ENCODE results near the gene ADGRD1.
"Not testable (repeated sequence)": the region's sequence is repeated elsewhere in the genome, so short reads cannot be mapped to it uniquely, and the experiment has no call there.

Gene ADGRD1

DNA sequence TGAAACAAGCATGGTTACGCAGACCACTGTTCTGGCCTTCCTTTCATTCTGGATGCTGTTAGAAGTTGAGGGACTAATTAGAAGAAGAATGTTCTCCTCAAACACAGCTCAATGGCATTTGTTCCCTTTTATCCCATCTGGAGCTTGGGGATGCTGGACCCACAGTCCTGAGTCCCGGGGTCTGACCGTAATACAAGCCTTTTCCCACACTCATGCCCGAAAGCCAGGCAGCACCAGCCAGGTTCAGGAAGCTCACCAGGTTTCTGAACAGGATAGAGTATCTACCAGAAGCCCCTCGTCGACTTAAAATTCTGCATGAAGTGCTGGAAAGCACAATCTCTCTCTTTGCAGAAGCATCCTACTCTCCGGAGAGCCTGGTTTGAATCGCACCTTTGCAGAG lies 165.6 kb downstream of the ADGRD1 start:
- not testable (repeated sequence) for DNase-seq (ENCODE audit: low read depth)

GRCh38 chr12:131119936-131120335 lies 166.2 kb downstream of the ADGRD1 start:
- no peak for DNase-seq (ENCODE audit: low read depth)

GRCh38 chr12:131120831-131121271 lies 167.1 kb downstream of the ADGRD1 start:
- no peak for DNase-seq (ENCODE audit: low read depth)

DNA sequence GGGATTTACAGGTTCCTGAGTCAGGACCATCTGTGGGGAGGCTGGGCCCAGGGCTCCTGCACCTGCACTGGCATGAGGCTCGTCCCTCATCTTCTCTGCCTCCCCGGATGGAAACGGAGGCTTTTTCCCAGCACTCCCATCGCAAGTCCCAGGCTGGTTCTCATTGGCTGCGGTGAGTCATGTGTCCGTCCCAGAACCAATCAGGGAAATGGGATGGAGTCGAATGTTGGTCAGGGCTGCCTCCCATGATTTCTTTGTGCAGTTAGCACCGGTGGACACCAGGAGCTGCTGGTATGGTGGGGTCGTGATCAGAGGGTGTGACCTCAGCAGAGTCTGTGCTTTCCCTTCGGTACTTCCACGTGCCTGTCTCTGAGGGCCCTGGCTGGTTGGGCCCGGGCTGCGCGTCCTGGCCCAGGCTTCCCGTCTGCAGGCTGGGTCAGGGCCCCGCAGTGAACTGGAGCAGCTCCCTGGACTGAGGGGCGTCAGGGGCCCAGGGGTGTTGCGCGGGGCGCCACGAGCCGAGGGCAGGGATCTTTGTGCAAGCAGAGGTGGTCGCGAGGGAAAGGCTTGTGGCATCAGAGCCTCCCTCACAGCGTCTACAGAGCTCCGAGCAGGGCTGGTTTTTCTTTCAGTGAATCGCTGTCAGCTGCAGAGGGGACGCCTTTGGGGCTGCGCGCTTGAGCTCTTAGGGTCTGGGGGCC lies 168.1 kb downstream of the ADGRD1 start:
- DNase-seq (ENCODE audit: low read depth) = no peak

DNA sequence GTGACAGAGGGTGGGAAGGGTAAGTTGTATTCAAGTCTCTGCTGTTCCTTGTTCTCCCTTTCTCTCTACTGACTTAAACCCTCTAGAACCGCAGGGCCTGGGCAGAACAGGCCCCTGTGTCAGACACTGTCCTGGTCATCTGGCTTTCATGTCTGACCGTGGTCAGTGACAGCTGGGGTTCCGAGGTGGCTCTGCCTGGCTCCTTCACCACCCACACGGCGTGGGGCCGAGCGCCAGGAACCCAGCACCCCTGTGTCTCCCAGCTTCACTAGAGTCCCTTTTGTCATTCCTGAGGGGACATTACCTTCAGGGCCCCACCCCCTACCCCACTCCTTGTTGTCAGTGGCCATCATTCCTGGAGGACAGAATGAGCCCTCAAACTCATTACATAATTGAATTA lies 168.9 kb downstream of the ADGRD1 start:
- no peak for DNase-seq (ENCODE audit: low read depth)

DNA sequence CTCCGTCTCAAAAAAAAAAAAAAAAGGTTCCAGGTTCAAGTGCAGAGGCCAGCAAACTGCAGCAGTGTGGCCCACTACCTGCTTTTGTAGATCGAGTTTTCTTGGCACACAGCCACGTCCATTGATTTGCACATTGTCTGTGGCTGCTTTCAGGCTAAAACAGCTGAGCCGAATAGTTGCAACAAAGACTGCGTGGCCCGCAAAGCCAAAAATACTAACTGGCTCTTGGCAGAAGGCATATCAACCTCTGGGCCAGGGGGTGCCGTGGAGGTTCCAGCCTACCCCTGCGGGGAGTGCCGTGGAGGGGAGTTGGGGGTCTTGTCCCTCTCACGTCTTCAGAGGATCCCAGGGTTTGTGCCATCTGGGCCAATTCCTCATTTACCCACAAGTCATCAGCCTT lies 170.1 kb downstream of the ADGRD1 start:
- DNase-seq (ENCODE audit: low read depth) = no peak

DNA sequence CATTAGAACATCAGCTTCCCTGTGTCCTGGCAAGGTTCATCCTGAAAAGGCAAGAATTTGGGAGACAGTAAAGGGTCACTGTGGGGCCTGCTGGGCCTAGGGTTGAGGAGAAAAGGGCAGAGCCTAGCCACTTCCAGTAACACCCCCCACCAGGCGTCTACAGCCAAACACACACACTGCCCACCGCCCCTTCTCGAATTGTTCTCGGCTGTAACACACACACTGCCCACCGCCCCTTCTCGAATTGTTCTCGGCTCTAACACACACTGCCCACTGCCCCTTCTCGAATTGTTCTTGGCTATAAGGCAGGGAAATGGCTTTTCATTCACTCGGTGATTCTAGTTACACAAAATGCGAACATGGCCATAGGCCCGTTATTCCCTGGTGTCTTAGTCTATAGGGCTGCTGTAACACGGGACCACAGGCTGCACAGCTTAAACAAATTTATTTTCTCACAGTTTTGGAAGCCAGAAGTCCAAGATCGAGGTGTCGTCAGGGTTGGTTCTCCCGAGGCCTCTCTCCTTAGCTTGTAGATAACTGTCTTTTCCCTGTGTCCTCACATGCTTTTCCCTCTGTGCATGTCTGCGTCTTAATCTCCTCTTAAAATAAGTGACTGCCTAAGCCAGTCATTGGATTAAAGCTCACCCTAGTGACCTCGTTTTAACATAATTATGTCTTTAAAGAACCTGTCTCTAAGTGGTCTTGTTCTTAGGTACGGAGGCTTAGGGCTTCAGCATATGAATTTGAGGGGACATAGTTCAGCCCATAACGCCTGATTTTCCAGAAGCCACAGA lies 171.0 kb downstream of the ADGRD1 start:
- no peak for DNase-seq (ENCODE audit: low read depth)

DNA sequence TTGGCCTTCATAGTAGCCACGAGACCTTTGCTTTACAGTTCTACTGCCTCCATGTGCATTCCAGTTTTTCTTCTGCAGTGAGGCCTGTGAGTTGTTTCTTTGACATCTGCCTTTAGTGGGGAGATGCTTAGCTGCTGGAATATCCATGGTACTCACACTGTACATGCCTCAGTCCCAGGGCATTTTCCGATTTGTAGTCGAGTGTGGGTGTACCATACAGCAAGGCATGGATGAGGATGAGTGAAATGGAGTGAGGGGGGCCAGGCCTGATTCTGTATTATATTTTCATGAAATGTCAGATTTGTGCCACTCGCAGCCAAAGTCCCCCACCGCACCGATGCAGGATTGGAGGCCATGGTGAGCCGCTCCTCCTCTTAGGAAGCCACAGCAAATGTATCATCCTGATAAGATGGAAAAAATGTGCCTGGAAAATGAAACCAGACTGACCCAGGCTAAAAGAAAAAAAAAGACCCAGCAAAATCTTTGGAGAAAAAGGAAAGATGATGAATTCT lies 173.0 kb downstream of the ADGRD1 start:
- no peak for DNase-seq (ENCODE audit: low read depth)

GRCh38 chr12:131128556-131128955 lies 174.8 kb downstream of the ADGRD1 start:
- no peak for DNase-seq (ENCODE audit: low read depth)

DNA sequence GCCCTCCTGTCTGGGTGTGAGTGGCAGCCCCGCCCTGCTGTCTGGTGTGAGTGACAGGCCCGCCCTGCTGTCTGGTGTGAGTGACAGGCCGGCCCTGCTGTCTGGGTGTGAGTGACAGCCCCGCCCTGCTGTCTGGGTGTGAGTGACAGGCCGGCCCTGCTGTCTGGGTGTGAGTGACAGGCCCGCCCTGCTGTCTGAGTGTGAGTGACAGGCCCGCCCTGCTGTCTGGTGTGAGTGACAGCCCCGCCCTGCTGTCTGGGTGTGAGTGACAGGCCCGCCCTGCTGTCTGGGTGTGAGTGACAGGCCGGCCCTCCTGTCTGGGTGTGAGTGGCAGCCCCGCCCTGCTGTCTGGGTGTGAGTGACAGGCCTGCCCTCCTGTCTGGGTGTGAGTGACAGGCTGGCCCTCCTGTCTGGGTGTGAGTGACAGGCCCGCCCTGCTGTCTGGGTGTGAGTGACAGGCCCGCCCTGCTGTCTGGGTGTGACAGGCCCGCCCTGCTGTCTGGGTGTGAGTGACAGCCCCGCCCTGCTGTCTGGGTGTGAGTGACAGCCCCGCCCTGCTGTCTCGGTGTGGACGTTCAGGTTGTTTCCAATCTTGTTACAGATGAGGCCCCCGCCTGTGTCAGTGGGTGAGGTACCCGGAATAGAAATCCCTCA lies 175.4 kb downstream of the ADGRD1 start:
- DNase-seq (ENCODE audit: low read depth) = not testable (repeated sequence)

DNA sequence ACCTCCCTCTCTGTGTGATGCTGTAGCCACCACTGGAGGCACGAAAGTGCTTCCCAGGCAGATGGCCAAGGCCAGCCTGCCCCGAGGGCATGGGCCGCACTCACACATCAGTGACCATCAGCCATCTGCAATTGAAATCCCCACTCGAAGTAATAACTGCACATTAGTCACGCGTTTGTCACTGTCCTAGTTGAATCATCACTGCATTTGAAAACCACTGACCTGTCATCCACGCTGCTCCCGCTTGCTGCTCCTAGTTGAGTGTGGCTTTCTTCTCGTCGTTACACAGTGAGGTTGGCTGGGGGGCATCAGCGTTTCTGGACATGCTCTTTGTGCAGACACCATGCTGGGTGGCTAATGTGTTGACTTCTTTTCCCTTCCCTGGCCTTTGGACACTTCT lies 176.1 kb downstream of the ADGRD1 start:
- no peak for DNase-seq (ENCODE audit: low read depth)

GRCh38 chr12:131130311-131130911 lies 176.7 kb downstream of the ADGRD1 start:
- no peak for DNase-seq (ENCODE audit: low read depth)

GRCh38 chr12:131131077-131131807 lies 177.5 kb downstream of the ADGRD1 start:
- no peak for DNase-seq (ENCODE audit: low read depth)

- no peak for DNase-seq (ENCODE audit: low read depth)
Observed at GRCh38 chr12:131131808-131132117, 178.1 kb downstream of the ADGRD1 start.

DNA sequence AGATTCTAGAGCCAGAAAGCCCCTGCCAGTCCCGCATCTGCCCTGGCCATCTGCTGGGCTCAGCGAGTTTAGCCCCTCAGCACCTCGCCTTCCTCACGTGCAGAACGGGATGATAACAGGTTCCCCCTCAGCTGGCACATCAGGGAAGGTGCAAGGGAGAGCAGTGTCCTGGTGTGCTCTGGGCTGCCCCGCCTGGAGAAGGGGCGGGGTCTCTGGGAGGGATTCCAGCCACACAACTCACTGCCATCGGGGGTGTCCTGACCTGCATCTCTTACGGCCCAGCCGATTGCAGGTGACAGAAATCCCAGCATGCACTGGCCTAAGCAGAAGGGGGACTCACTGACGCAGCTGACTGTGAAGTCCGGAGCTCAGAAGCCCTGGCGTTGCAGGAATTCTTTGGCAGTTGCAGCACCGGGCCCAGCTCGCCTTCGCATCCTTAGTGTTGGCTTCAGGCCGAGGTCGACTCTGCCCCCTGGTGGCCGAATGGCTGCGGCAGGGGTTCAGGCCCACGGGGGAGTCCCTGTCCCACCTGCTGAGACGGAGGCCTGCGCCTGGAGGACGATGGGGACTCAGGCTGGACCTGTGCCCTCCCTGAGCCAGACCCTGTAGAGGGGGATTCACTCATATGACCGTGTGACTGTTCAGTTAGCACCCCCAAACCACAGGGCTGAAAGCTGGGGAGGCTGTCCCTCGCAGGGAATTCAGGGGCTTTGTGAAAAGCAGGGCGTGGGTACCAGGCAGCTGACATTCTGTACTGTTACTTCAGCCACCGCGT lies 178.6 kb downstream of the ADGRD1 start:
- peak; percentile 58 for DNase-seq (ENCODE audit: low read depth)

DNA sequence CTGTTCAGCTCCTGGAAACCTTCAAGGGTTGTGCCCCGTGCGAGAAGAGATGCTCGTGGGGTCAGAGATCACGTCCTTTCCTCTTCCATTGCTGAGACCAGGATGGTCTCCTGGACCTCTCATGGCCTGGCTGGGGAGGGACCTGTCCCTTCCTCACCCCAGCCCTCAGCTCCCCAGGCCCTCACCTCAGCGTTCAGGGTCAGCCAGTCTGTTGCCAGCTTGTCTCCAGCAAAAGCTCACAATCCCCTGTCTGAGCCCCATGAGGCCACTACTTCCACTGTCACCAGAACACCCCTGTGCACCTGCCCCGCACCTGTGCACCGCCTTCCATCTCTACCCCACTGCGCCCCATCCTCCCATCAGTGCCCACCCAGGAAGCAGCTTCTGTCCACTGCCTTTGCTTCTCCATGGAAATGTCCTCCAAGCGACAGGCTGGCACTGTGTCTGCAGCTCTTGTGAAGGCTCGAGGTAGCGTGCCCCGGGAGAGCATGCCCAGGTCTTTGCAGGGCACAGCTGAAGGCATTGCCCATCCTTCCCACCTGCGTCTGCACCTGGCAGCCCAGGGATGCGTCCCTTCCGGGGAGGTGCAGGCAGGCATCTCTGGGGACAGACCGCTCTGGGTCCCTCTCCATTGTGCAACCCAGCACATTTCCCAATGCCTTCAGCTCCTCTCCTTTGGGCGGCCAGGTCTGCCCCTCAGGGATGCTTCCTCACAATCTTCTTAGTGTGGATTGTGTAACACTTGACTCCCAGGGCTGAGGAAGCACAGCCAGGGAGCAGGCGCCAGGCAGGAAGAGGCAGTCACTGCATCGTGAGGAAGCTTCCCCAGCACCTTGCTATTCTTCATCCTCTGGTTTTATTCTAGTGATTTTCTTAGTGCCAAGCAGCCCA lies 179.6 kb downstream of the ADGRD1 start:
- DNase-seq (ENCODE audit: low read depth) = no peak

GRCh38 chr12:131133994-131134393 lies 180.3 kb downstream of the ADGRD1 start:
- no peak for DNase-seq (ENCODE audit: low read depth)

DNA sequence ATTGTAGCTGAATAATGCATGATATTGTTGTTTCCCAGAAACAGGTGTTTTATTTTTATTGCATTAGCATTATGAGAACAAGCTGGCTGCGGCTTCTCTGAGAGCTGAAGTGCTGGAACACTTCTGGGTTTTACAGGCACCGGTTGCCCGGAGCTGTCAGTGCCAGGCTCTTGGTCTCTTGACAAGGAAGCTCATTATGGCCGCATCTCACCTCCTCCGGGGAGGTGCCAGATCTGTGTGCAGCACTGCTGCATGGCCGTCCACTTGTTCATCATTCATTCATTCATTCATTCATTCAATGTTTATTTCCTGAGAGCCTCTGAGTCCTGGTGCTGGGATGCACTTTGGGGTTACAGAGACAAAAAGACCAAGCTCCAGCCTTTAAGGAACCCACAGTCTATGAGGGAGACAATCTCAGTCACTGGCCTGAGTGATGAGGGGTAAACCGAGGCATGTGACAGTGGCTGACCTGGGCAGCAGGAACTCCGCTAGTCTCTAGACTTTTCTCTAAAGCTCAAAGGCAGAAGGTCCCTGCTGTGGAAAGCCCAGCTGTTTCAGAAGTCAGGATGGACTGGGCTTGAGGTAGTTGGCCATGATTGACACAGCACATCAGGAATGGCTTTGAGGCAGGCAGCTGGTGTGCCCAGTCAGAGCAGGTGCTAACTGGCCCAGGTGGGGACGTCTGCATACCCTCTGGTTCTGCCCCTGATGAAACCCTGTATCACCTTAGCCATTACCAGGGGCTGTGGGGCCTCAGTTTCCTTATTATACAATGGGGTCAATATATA lies 181.0 kb downstream of the ADGRD1 start:
- no peak for DNase-seq (ENCODE audit: low read depth)

DNA sequence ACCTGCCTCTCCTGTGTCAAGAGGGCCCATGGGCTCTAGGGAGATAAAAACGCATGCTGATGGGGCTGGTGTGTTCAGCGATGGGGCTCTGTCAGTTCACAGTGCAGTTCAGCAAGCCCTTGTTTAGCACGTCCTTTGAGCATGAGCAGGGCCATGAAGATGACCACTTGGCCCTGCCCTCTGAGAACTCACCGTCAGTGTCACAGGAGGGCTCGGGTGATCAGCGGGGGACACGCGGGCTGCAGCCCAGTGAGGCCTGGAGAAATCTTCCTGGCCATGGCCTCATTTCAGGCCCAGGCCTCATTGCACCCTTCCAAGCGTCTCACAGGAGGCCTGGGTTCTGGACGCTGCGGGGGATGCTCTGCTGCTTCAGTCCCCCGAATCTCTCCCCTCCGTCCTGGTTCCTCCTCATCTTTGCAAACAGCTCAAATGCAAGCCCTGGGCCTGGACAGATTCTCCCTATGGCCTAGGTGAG lies 181.6 kb downstream of the ADGRD1 start:
- DNase-seq (ENCODE audit: low read depth) = no peak
